ENCODE results near the gene PUSL1.

Gene PUSL1, protein sequence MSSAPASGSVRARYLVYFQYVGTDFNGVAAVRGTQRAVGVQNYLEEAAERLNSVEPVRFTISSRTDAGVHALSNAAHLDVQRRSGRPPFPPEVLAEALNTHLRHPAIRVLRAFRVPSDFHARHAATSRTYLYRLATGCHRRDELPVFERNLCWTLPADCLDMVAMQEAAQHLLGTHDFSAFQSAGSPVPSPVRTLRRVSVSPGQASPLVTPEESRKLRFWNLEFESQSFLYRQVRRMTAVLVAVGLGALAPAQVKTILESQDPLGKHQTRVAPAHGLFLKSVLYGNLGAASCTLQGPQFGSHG

GRCh38 chr1:1307923-1308755 lies at the start of gene PUSL1, which contains the start of gene ACAP3:
Gene PUSL1 (plus strand): TSS chr1:1308597. CDS start chr1:1308644, 47 bp downstream.
Gene ACAP3 (minus strand): TSS chr1:1307930. CDS start chr1:1307815, 115 bp downstream.
- peak; percentile 82 for DNase-seq

- no peak for DNase-seq
Observed at GRCh38 chr1:1259119-1259488, 49.3 kb upstream of the PUSL1 start.

DNA sequence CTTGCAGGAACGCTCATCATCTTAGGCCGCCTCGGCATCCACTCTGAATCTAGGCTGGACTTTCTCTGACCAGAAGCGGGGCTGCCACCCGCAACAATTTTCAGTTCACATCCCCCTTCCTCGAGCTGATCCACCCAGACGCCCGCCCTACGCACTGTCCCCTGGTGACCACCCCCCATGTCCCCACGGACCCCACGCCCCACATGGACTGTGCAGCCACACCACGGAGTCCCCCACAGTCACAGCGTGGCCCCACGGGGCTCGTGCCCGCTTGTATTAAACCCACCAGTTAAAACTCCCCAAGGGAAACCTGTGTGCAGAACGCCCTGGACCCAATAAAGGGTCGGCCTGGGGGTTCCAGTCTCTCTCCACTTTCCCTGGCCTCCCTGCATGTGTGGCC lies 48.9 kb upstream of the PUSL1 start:
- no peak for DNase-seq

DNA sequence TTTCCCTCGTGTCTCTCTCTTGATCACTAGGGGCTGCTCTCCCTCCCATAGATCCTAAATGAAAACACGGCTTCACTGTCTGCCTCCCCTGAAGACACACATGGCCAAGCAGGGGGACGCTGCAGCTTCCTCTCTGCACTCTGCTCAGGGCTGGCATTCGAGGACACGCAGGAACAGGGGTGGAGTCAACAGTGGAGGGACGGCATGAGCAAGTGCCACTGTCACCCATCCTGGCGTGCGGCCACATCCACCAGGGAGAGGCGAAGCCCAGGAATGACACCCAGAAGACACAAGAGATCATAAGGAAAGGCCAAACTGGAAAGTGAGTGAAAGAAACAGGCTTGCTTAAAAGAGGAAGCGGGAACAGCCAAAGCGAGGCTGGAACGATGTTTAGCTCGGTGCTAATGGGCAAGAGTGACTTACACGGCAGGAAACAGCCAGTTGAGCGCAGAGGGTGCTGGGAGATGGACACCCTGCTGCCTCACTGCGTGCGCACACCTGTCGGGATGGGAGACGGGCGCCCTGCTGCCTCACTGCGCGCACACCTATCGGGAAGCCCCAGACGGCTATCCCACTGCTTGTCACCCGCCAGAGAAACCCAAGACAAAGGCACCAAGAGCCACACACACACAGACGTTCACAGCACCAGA lies 48.3 kb upstream of the PUSL1 start:
- DNase-seq = no peak

- DNase-seq = no peak
Observed at GRCh38 chr1:1260843-1261560, 47.4 kb upstream of the PUSL1 start.

GRCh38 chr1:1262071-1262470 lies 46.3 kb upstream of the PUSL1 start:
- no peak for DNase-seq

DNA sequence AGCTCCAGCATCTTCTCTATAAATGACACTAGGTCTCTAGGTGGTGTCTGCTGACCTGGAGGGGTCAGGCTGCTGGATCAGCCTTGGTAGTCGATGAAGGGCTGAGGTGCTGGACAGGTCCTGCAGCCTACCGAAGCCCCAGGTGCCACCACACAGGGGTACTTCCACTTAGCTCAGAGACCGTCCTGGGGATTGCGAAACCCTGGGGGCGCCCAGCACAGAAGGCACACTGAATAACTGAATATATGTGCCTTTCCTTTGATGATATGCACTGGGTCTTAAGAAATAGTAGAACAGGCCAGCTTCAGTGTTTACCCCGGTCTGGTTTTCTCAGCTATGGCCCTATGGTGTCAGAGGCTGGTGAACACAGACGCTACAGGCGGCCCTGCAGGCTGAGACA lies 45.6 kb upstream of the PUSL1 start:
- DNase-seq = no peak

- DNase-seq = no peak
Observed at GRCh38 chr1:1264026-1264425, 44.4 kb upstream of the PUSL1 start.

DNA sequence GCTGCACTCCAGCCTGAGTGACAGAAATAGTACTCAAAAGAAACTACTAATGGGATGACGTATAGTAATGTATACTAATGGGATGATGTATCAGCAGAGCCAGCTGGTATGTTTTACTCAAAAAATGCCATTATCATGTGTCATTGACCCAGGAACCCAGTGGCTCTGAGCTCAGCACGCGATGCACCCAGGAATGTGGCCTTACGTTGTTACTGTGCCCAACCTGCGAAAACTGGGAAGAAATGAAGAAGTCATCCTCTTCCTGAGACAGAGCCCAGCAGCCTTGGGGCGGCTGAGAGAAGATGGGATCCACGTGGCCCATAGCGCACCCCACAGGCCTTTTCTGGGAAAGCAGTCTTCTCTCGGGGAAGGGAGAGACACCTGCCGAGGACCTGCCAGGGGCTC lies 43.5 kb upstream of the PUSL1 start:
- no peak for DNase-seq

DNA sequence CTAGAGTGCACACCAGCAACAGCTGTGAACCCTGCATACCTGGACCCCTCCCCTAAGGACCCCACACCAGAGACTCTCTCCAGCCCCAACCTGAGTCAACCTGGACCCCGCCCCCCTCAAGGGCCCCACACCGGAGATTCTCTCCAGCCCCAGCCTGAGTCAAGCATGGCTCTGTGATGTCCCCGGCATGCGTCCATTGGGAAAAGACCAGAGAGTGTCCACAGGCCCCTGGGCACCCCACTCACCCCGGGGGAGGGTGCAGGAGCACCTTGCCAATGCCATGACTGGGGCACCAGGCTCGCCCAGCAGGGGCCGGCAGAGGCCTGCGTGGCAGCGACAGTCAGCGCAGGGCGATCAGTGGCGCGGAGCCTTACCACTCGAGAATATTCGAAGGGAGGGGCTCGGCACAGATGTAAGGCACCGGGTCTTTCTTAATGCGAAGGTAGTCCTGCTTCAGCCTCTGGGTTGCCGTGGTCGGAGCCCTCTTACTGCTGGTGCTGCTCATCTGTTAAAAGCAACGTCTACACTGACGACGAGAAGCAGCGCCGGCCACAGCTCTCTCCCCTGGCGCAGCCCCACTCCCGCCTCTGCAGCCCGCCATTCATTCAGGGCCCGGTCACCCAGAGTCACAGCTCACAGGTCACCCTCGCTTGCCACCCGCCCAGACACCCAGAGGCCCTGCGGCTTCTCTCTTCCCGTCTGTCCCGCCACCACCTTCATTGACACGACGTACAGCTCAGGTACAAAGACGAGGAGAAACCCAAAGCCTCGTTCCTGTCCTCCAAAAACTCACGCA lies 40.7 kb upstream of the PUSL1 start:
- DNase-seq = no peak

GRCh38 chr1:1268284-1268682 lies 40.1 kb upstream of the PUSL1 start:
- no peak for DNase-seq

GRCh38 chr1:1270813-1271212 lies 37.6 kb upstream of the PUSL1 start:
- DNase-seq = no peak

GRCh38 chr1:1272341-1273208 lies 35.8 kb upstream of the PUSL1 start:
- peak; percentile 32 for DNase-seq

DNA sequence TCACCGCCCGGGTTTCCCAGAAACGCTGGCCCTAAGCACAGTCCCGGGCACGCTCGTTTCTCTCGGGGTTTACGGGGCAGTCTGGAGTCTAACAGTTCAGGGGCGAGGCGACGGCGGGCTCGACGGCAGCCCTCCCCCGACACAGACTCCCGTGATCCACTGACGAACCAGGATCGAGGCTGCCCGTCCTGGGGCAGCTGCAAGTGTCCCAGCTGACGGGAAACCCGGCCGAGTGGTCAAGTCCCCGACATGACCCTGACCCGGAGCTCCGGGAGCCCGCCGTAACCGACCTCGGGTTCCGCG lies 35.2 kb upstream of the PUSL1 start:
- no peak for DNase-seq

DNA sequence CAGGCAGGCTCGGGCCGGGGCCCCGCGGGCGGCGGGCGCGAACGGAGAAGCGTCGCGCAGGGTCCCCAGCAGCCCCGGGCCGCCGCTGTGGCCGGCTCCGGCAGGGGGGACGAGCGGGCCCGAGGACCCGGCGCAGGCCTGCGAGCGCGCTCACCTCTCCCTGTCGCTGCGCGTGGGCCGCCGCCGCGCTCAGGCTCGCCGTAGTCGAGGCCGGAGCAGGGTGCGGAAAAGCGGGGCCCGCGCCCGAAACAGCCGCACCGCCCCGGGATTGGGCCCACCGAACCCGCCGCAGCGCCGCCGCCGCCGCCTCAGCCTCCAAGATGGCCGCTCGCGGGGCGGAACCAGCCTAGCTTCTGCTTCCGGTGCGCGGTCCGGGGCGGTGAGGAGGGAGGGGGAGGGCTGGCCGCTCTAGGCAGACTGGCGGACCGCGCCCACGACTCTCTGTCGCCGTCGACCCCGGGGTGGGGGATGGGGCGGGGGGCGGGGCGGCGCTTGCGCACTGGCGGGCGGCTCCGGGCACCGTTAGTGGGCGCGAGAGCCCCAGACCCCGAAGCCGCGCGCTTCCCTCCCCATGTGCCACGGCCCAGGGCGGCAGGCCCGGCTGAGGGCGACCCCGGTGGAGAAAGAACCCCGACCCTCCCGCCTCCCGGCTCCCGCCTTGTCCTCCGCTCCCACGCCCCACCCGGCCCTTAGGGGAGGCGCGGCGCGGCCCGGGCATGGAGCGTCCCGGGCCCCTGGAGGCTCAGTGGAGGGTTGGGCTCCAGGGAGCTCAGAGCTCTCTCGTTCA lies 34.7 kb upstream of the PUSL1 start, which contains the start of gene UBE2J2:
UBE2J2 (minus strand) TSS at position 343 of the 787 bp plus-strand sequence. CDS start 5,862 bp downstream, outside the sequence.
- DNase-seq = peak; percentile 86

GRCh38 chr1:1274299-1274930 lies 34.0 kb upstream of the PUSL1 start:
- DNase-seq = no peak

DNA sequence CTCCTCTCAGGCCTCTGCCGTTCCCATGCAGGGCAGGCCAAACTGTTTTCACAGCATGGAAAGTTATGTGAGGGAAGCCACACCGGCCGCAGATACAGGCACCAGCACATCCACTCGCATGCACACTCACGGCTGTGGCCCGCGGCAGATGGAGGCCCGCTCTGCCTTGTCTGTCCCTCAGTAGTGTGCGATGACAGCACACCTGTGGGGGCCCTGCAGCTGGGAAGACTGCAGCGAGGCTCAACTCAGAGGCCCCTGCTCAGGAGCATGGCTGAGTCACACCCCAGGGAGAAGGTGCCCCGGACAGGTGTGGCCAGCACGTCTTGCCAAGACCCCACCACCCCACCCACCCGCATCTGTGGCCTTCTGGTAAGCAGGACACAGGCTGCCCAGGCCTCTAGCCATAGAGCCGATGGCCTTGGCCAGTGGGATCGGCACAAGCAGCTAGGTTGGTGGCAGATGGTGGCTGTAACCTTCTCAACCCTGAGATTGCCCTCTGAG lies 33.4 kb upstream of the PUSL1 start:
- DNase-seq = no peak

DNA sequence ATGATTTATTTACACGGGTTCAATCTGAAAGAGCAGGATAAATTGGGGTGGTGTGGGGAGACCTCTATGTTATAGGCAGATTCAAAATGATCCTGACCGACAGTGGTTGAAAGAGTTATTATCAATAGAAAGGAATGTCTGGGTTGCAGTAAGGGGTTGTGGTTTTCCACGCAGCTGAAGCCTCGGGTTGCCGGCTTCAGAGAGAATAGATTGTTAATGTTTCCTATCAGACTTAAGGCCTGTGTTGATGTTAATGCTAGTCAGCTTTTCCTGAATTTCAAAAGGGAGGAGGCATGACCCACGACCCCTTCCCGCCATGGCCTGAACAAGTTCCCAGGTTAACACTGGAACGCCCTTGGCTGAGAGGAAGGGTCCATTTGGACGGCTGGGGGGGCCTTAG lies 32.6 kb upstream of the PUSL1 start:
- no peak for DNase-seq

DNA sequence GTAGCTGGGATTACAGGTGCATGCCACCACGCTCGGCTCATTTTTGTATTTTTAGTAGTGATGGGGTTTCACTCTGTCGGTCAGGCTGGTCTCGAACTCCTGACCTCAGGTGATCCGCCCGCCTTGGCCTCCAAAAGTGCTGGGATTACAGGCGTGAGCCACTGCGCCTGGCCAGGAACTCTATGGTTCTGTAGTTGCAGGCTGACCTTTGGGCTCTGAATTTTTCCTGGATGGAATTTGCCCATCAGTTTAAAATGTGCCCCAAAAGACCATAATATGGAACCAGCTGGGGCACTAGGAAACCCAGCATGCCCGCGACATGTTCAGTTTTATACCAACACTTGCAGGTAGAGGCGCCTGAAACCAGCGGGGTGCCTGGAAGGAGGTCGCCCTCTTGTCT lies 29.8 kb upstream of the PUSL1 start:
- no peak for DNase-seq

GRCh38 chr1:1279028-1279427 lies 29.4 kb upstream of the PUSL1 start:
- DNase-seq = no peak

Data from NCI-H1105 treated with DMSO at 0.1 percent for 48 hours (cell line).